Testis (tissue), 3 donors: Measurements from ENCODE around the gene EHBP1. TPM values are rescaled to one million over a fixed set of nuclear protein-coding genes. Genes with fewer than 3 reads are reported as not detected.
A peak's percentile ranks its signal among the peaks of the same experiment; 100 is the strongest.
"Not testable (repeated sequence)": the region's sequence is repeated elsewhere in the genome, so short reads cannot be mapped to it uniquely, and the experiment has no call there.

Experiments
- DNase-seq: peaks from one replicate; pipeline ENCODE4 v3.0.0-alpha.2; 2019
- H3K27ac ChIP-seq, 2 donors: fragments of 200-600 bp; sonication (generic); one replicate each; pipeline ENCODE4 v1.5.1; 2019
- H3K27me3 ChIP-seq: fragments of 200-600 bp; sonication (generic); one replicate; pipeline ENCODE4 v1.5.1; 2019
- H3K36me3 ChIP-seq: fragments of 200-600 bp; sonication (generic); one replicate; pipeline ENCODE4 v1.5.1; 2017; ENCODE audit warnings: low read depth; ENCODE audit errors: missing control alignments
- H3K4me1 ChIP-seq: fragments of 200-600 bp; sonication (generic); one replicate; pipeline ENCODE4 v1.5.1; 2019
- H3K4me3 ChIP-seq, 2 donors: fragments of 200-600 bp; sonication (generic); one replicate each; pipeline ENCODE4 v1.5.1; 2017 to 2019
- H3K9me3 ChIP-seq: fragments of 200-600 bp; sonication (generic); one replicate; pipeline ENCODE4 v1.5.1; 2017
- CTCF ChIP-seq, 3 experiments: fragments of 450-650 bp in 2 of 3; fragments of 200-600 bp in 1 of 3; sonication (generic) in 1 of 3; IDR thresholded peaks; one replicate each; pipeline ENCODE4 v1.5.1; 2016 to 2019; ENCODE audit warnings: antibody characterized with exemption in 3 of 3, mild to moderate bottlenecking in 2 of 3, moderate library complexity in 1 of 3
- POLR2A ChIP-seq: fragments of 450-650 bp; IDR thresholded peaks from one replicate; pipeline ENCODE4 v1.6.1; 2017; ENCODE audit warnings: antibody characterized with exemption, mild to moderate bottlenecking, moderate library complexity
- WGBS, 2 donors: methylation state at CpG; one replicate each; pipeline ENCODE4 v1.1.5; 2018; 5-methylcytosine and 5-hydroxymethylcytosine counted together
- intact Hi-C: fragments of 100-400 bp; cut with DNase I; formaldehyde crosslinking; loops from one replicate; pipeline ENCODE4 v1.15.1; 2023; ENCODE audit warnings: low total_unique reads
- polyA plus RNA-seq: library from polyadenylated mRNA; stranded (reverse); fragments of 350-450 nt; fragmentation: Illumina TruSeq; extraction: RNeasy Lipid Tissue Mini Kit (QIAGEN cat#74804); gene quantifications from one replicate; pipeline ENCODE4 v1.2.3, GENCODE V29; 2014; ENCODE audit warnings: low read depth, low replicate concordance; ENCODE audit not compliant: insufficient read depth
- total RNA-seq, 2 donors: library from RNA; depleted of rRNA; stranded (reverse); fragments of >200 nt; gene quantifications; one replicate each; pipeline ENCODE4 v1.2.3, GENCODE V29; 2016

The EHBP1 gene
- total and polyA plus RNA-seq, 3 donors from 2014 or later: 69.3 to 99.5 (median 86.8) TPM

GRCh38 chr2:62706721-62707521, 1.4 kb downstream of the EHBP1 start:
- intact Hi-C loops: no loop called here
- Histone ChIP-seq H3K36me3 (no peaks in the 10 kb centered on the region), H3K27ac (peak overlapping the region in 1 of 2 donors; percentile 88), H3K4me1 (peaks cover 18% of the 10 kb centered on the region), H3K27me3 (no peaks in the 10 kb centered on the region), H3K9me3 (no peaks in the 10 kb centered on the region), H3K4me3 (peak overlapping the region; percentile 91)
- no peak for DNase-seq
- TF ChIP-seq POLR2A (no peak), CTCF (IDR thresholded peaks at IDR 0.05) (no peak)
- 30 to 50% methylated on average over 7 of the region's 7 CpGs for WGBS, 2 donors

- no peaks in the 10 kb centered on the region for H3K9me3 ChIP-seq
- TF ChIP-seq POLR2A: no peak
- TF ChIP-seq CTCF (IDR thresholded peaks at IDR 0.05): no peak
- 82 to 90% methylated on average over 1 of the region's 1 CpG for WGBS, 2 donors
- H3K27me3 ChIP-seq: no peaks in the 10 kb centered on the region
- H3K4me3 ChIP-seq: no peak overlapping the region
- H3K27ac ChIP-seq: no peak overlapping the region
- H3K4me1 ChIP-seq: peaks cover 18% of the 10 kb centered on the region
- DNase-seq: no peak
- no peaks in the 10 kb centered on the region for H3K36me3 ChIP-seq
- intact Hi-C loops: no loop called here
Observed at GRCh38 chr2:62708751-62709150, 3.2 kb downstream of the EHBP1 start.

DNA sequence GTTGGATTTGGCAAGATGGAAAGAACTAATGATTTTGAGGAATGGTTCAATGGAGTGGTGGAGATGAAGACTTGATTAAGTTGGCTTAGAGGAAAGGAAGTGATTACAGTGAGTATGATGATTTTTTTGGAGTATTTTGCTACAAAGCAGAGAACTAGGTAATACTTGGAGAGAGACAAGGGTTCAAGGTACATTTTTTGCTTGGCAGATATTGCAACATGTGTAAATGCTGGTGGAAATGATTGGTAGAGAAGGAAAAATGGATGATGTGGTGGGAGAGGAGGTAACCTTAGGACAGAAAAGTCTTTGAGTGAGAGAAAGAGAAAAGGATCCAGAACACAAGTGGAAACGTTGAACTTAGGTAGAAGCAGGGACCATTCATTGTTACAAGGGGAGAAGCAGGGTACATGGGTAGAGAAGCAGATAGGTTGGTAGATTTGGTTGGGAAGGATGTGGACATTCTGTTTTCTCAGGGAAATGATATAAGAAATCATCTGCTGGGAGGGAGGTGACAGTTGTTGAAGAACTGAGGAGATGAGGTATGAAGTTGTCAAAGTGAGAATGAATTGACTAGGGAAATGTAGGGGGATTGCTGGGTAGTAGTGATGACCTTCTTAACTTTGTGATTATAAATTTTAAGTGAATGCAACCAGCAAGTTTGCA, 6.5 kb downstream of the EHBP1 start:
- intact Hi-C loops: no loop called here
- Histone ChIP-seq H3K9me3 (no peaks in the 10 kb centered on the region), H3K4me3 (no peak overlapping the region), H3K27me3 (no peaks in the 10 kb centered on the region), H3K36me3 (no peaks in the 10 kb centered on the region), H3K27ac (no peak overlapping the region), H3K4me1 (peaks cover 7% of the 10 kb centered on the region)
- 94 to 100% methylated on average over 1 of the region's 1 CpG for WGBS, 2 donors
- TF ChIP-seq POLR2A (no peak), CTCF (IDR thresholded peaks at IDR 0.05) (no peak)
- no peak for DNase-seq

- H3K4me1 ChIP-seq, intact Hi-C loops, H3K27ac ChIP-seq, H3K9me3 ChIP-seq, H3K27me3 ChIP-seq, H3K36me3 ChIP-seq, DNase-seq, H3K4me3 ChIP-seq: not testable (repeated sequence)
- 95 to 97% methylated on average over 3 of the region's 3 CpGs for WGBS, 2 donors
Observed at GRCh38 chr2:62713196-62713595, 7.7 kb downstream of the EHBP1 start.

GRCh38 chr2:62713837-62714236, 8.3 kb downstream of the EHBP1 start:
- no peaks in the 10 kb centered on the region for H3K4me1 ChIP-seq
- intact Hi-C loops: no loop called here
- no peaks in the 10 kb centered on the region for H3K9me3 ChIP-seq
- no peak overlapping the region for H3K4me3 ChIP-seq
- TF ChIP-seq POLR2A (no peak), CTCF (IDR thresholded peaks at IDR 0.05) (no peak)
- H3K27me3 ChIP-seq: no peaks in the 10 kb centered on the region
- H3K36me3 ChIP-seq: no peaks in the 10 kb centered on the region
- no peak for DNase-seq
- no peak overlapping the region for H3K27ac ChIP-seq
